Stimulated activated naive B cell treated with anti-CD40 and anti-IgM and Interleukin-4, amounts not matched to agents 10 μg/mL and 1 μg/mL and 100 μg/mL, for 72 hours (primary cell): ENCODE results near the gene TAF1L.
"Not testable (repeated sequence)": the region's sequence is repeated elsewhere in the genome, so short reads cannot be mapped to it uniquely, and the experiment has no call there.

ENCODE experiments used
- ATAC-seq, 2 donors: fragments of 150-1000 bp; cut with Tn5 transposase; replicated peaks; 2 replicates each; pipeline ENCODE4 v1.10.0; 2021; ENCODE audit warnings: moderate library complexity in 1 of 2
- DNase-seq: peaks from one replicate; pipeline ENCODE4 v3.0.0; 2021
- H3K27ac Mint-ChIP-seq: one replicate; pipeline ENCODE4 v1.8.0; 2022; ENCODE audit warnings: mild to moderate bottlenecking, mixed read lengths
- H3K27me3 Mint-ChIP-seq, 2 donors: one replicate each; pipeline ENCODE4 v1.8.0; 2022; ENCODE audit warnings: mixed read lengths in 2 of 2
- H3K36me3 Mint-ChIP-seq, 2 donors: one replicate each; pipeline ENCODE4 v1.8.0; 2022; ENCODE audit warnings: mixed read lengths in 2 of 2, mild to moderate bottlenecking in 1 of 2
- H3K4me1 Mint-ChIP-seq, 2 donors: one replicate each; pipeline ENCODE4 v1.8.0; 2022; ENCODE audit warnings: mixed read lengths in 2 of 2, mild to moderate bottlenecking in 1 of 2
- H3K4me3 Mint-ChIP-seq, 2 donors: one replicate each; pipeline ENCODE4 v1.8.0; 2022; ENCODE audit warnings: mild to moderate bottlenecking in 2 of 2, mixed read lengths in 2 of 2, moderate library complexity in 1 of 2
- H3K9me3 Mint-ChIP-seq, 2 donors: one replicate each; pipeline ENCODE4 v1.8.0; 2022; ENCODE audit warnings: mixed read lengths in 2 of 2, mild to moderate bottlenecking in 1 of 2

Gene TAF1L, protein sequence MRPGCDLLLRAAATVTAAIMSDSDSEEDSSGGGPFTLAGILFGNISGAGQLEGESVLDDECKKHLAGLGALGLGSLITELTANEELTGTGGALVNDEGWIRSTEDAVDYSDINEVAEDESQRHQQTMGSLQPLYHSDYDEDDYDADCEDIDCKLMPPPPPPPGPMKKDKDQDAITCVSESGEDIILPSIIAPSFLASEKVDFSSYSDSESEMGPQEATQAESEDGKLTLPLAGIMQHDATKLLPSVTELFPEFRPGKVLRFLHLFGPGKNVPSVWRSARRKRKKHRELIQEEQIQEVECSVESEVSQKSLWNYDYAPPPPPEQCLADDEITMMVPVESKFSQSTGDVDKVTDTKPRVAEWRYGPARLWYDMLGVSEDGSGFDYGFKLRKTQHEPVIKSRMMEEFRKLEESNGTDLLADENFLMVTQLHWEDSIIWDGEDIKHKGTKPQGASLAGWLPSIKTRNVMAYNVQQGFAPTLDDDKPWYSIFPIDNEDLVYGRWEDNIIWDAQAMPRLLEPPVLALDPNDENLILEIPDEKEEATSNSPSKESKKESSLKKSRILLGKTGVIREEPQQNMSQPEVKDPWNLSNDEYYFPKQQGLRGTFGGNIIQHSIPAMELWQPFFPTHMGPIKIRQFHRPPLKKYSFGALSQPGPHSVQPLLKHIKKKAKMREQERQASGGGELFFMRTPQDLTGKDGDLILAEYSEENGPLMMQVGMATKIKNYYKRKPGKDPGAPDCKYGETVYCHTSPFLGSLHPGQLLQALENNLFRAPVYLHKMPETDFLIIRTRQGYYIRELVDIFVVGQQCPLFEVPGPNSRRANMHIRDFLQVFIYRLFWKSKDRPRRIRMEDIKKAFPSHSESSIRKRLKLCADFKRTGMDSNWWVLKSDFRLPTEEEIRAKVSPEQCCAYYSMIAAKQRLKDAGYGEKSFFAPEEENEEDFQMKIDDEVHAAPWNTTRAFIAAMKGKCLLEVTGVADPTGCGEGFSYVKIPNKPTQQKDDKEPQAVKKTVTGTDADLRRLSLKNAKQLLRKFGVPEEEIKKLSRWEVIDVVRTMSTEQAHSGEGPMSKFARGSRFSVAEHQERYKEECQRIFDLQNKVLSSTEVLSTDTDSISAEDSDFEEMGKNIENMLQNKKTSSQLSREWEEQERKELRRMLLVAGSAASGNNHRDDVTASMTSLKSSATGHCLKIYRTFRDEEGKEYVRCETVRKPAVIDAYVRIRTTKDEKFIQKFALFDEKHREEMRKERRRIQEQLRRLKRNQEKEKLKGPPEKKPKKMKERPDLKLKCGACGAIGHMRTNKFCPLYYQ (N-terminal part only)

DNA sequence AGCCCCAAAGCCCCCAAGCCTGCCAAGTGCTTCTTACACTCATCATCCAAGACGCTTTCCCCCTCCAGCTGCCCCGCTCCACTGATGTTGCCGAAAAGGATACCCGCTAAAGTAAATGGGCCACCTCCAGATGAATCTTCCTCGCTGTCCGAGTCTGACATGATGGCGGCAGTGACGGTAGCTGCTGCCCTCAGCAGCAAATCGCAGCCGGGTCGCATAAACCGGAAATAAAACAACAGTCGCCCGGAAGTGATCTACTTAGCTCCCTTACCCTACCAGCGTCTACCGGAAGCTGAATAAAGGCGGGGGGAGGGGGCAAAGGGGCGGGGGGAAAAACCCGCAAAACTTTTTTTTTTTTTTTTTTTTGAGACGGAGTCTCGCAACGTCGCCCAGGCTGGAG, at the start of gene TAF1L:
TAF1L (minus strand) TSS at position 308 of the 400 bp plus-strand sequence; CDS start at position 218, 90 bp downstream.
- Mint-ChIP-seq H3K9me3 (peaks cover 0 to 4% of the 10 kb centered on the region in 2 donors), H3K27me3 (peaks cover 6 to 8% of the 10 kb centered on the region in 2 donors), H3K27ac (no peak within 1 kb of the TSS), H3K4me3 (no peak within 1 kb of the TSS), H3K4me1 (no peaks in the 10 kb centered on the region), H3K36me3 (no peaks in the 10 kb centered on the region)
- no peak for DNase-seq
- no peak for ATAC-seq

DNA sequence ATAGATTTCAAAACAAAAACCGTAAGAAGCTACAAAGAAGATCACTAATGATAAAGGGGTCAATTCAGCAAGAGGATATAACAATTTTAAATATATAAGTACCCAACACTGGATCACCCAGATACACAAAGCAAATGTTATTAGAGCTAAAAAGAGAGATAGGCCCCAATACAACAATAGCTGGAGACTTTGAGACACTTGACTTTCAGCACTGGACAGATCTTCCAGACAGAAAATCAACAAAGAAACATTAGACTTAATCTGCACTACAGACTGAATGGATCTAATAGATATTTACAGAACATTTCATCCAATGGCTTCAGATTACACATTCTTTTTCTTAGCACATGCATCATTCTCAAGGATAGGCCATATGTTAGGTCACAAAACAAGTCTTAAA, 46.3 kb upstream of the TAF1L start:
- Mint-ChIP-seq H3K4me3 (no peak overlapping the region), H3K27ac (no peak overlapping the region), H3K27me3 (peaks cover 1 to 12% of the 10 kb centered on the region in 2 donors), H3K9me3 (peaks cover 6 to 22% of the 10 kb centered on the region in 2 donors), H3K36me3 (peaks cover 0 to 4% of the 10 kb centered on the region in 2 donors), H3K4me1 (no peaks in the 10 kb centered on the region)
- ATAC-seq (no peak), DNase-seq (no peak)

DNA sequence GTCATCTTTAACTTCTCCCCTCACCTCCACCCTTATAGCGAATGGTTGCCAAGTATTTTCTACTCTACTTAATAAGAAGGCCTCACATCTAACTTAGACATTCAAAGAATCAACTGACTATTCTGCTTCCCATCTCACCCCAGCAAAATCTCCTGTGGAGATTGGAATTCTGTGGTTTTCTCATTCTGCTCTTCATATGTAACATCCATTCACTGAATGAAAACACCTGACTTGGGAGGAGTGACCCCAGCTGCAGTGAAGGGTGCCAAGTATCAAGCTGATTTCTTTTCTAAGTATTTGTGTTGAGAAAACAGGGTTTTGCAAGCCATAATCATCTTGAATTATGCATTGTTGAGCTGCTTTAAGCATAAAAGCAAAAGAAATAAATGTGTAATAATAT, 42.5 kb upstream of the TAF1L start:
- ATAC-seq (no peak), DNase-seq (no peak)
- Mint-ChIP-seq H3K36me3 (peaks cover 0 to 4% of the 10 kb centered on the region in 2 donors), H3K27me3 (peaks cover 0 to 8% of the 10 kb centered on the region in 2 donors), H3K4me1 (no peaks in the 10 kb centered on the region), H3K9me3 (peaks cover 6 to 8% of the 10 kb centered on the region in 2 donors), H3K4me3 (no peak overlapping the region), H3K27ac (no peak overlapping the region)

DNA sequence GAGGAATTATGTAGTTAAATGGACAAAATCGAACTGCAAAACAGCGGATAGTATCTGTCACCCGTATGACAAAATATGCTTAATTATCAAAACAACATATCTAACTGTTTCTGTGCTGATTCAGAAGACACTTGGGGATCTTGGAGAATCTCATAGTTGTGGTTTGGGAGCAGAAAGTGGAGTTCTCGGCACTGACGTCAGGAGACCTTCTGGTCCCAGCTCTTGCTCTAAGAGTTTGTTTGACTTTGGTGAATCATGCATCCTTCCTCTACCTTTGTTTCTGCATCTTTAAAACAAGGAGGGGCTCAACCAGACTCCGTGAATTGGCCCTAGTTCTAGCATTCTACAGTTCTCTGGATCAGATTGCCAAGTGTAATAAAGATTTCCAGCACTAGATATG, 37.0 kb upstream of the TAF1L start:
- Mint-ChIP-seq H3K4me3 (no peak overlapping the region), H3K27me3 (peaks cover 0 to 4% of the 10 kb centered on the region in 2 donors), H3K36me3 (no peaks in the 10 kb centered on the region), H3K4me1 (no peaks in the 10 kb centered on the region), H3K27ac (no peak overlapping the region), H3K9me3 (no peaks in the 10 kb centered on the region)
- ATAC-seq = no peak
- no peak for DNase-seq

DNA sequence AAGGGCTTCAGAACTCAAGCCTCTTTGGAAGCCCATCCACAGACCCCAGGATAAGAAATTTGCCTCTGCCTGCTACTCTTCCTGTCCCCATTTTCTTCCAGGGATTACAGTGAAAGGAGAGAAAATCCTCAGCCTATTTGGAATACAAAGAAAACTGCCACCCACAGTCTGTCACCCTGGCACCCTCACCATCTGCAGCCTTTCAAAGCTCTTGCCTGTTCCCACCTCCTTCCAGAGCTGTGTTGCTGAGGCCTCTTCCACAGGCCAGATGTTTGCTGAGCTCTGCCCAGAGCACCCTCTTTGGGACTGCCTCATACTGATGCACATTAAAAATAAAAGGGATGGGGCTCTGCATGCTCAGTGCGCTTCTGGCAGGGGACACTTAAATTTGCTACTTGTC, 35.9 kb upstream of the TAF1L start:
- ATAC-seq = no peak
- H3K27ac Mint-ChIP-seq = no peak overlapping the region

DNA sequence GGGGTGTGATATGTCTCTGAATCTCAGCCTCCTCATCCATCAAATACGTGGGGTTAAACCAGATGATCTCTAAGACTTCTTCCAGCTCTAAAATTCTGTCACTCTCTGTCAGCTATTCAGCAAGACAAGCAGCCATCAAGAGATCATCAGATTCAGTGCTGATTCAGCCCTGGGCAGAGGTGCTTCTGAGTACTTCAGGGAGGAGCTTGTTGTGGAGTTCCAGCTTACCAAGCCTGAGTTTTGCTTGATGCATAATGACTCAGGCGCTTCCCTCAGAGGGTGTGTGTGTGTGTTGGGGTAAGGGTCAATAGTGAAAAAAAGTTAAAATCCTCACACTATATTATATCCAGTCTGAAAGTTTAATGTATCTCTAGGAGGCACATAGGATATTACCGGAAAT, 29.6 kb upstream of the TAF1L start:
- Mint-ChIP-seq H3K36me3 (no peaks in the 10 kb centered on the region), H3K27me3 (peaks cover 5 to 10% of the 10 kb centered on the region in 2 donors), H3K4me3 (no peak overlapping the region), H3K27ac (no peak overlapping the region), H3K9me3 (peaks cover 0 to 2% of the 10 kb centered on the region in 2 donors), H3K4me1 (no peaks in the 10 kb centered on the region)
- DNase-seq (no peak), ATAC-seq (no peak)

More for the DNA sequence above, 35.9 kb upstream of the TAF1L start:
- no peak overlapping the region for H3K4me3 Mint-ChIP-seq
- H3K36me3 Mint-ChIP-seq = no peaks in the 10 kb centered on the region
- no peaks in the 10 kb centered on the region for H3K9me3 Mint-ChIP-seq
- H3K4me1 Mint-ChIP-seq = no peaks in the 10 kb centered on the region
- H3K27me3 Mint-ChIP-seq = peaks cover 0 to 4% of the 10 kb centered on the region in 2 donors
- DNase-seq = no peak

DNA sequence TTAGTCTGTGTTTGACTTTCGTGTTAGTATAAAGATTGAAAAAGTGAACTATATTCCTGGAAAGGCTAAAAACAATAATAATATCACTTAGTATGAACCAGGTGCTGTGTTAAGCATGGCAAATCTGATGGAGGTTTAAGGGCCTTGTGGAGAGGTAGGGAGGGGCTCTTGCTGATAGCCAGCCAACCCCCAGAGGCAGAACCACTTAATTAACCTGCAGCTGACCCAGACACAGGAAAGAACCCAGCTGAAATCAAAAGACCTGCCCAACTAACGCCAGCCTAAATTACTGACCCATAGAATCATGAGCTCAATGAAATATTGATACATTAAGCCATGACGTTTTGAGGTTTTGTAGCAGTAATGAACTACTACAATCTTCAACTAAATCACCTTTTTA, 28.3 kb upstream of the TAF1L start:
- no peaks in the 10 kb centered on the region for H3K36me3 Mint-ChIP-seq
- ATAC-seq (no peak), DNase-seq (no peak)
- no peak overlapping the region for H3K4me3 Mint-ChIP-seq
- H3K4me1 Mint-ChIP-seq = no peaks in the 10 kb centered on the region
- H3K9me3 Mint-ChIP-seq = peaks cover 0 to 2% of the 10 kb centered on the region in 2 donors
- H3K27ac Mint-ChIP-seq = no peak overlapping the region
- H3K27me3 Mint-ChIP-seq = peaks cover 5 to 10% of the 10 kb centered on the region in 2 donors

DNA sequence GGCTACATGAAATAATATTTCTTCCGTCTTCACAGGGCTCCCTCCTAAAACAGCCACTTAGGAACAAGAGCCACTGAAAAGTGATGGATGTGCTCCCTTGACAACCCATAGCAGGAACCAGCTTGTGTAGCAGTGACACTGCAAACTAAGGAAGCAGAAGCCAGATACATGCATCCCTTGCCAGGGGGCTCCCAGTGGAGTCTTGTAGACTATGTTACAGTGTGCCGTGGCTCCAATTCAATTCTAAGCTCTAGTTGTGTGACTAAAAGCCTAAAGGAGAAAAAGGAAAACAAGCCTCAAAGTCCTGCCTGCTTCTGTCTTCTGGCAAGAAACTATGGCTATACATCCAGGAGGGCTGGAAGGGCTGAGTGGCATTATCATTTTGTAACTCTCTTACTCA, 12.2 kb upstream of the TAF1L start:
- Mint-ChIP-seq H3K4me3 (no peak overlapping the region), H3K9me3 (peaks cover 6 to 12% of the 10 kb centered on the region in 2 donors), H3K27me3 (peaks cover 10 to 20% of the 10 kb centered on the region in 2 donors), H3K4me1 (no peaks in the 10 kb centered on the region), H3K36me3 (no peaks in the 10 kb centered on the region), H3K27ac (no peak overlapping the region)
- no peak for DNase-seq
- no peak for ATAC-seq

DNA sequence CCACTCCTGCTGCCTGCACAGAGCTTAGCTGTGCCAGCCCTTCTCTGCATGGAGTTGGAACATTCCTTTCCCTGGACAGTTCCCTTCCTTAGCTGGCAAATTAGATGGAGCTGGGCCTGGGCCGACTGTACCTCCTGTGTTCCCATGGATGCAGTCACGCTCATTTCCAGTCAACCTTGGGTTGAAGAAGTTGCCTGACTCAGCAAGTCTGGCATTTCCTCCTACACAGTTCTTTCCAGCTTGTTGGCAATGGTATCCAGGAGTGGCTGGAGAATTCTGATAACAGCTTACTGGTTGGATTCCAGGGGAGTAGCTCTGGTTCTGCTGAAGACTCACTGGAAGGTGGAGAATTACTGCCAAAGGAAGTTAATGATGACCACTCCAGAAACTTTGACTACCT, 9.2 kb upstream of the TAF1L start:
- DNase-seq (no peak), ATAC-seq (no peak)
- H3K4me3 Mint-ChIP-seq = no peak overlapping the region
- H3K27ac Mint-ChIP-seq = no peak overlapping the region
- H3K4me1 Mint-ChIP-seq = no peaks in the 10 kb centered on the region
- H3K9me3 Mint-ChIP-seq = peaks cover 6 to 8% of the 10 kb centered on the region in 2 donors
- H3K36me3 Mint-ChIP-seq = no peaks in the 10 kb centered on the region
- peaks cover 25 to 29% of the 10 kb centered on the region in 2 donors for H3K27me3 Mint-ChIP-seq

DNA sequence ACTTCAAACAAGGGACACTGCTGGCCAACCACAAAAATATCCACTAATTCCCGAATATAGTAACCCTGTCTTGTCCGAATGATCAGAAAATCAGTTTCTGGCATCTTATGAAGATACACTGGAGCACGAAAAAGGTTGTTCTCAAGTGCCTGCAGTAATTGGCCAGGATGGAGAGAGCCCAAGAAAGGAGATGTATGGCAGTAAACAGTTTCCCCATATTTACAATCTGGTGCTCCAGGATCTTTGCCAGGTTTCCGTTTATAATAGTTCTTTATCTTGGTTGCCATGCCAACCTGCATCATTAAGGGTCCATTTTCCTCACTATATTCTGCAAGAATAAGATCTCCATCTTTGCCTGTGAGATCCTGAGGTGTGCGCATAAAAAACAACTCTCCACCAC, 2.3 kb downstream of the TAF1L start:
- not testable (repeated sequence) for H3K4me1 Mint-ChIP-seq, H3K27ac Mint-ChIP-seq, DNase-seq, H3K4me3 Mint-ChIP-seq, ATAC-seq, H3K27me3 Mint-ChIP-seq, H3K36me3 Mint-ChIP-seq, H3K9me3 Mint-ChIP-seq

DNA sequence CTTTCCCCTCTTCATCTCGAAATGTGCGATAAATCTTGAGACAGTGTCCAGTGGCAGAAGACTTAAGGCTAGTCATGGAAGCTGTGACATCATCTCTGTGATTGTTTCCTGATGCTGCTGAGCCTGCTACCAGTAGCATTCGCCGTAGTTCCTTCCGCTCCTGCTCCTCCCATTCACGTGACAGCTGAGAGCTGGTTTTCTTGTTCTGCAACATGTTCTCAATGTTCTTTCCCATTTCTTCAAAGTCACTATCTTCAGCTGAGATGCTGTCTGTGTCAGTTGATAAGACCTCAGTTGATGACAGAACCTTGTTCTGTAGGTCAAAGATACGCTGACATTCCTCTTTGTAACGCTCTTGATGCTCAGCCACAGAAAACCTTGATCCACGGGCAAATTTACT, 3.5 kb downstream of the TAF1L start:
- Mint-ChIP-seq H3K36me3 (no peaks in the 10 kb centered on the region), H3K4me1 (no peaks in the 10 kb centered on the region), H3K27me3 (no peaks in the 10 kb centered on the region), H3K4me3 (no peak overlapping the region), H3K9me3 (peaks cover 0 to 4% of the 10 kb centered on the region in 2 donors), H3K27ac (no peak overlapping the region)
- DNase-seq (no peak), ATAC-seq (no peak)

DNA sequence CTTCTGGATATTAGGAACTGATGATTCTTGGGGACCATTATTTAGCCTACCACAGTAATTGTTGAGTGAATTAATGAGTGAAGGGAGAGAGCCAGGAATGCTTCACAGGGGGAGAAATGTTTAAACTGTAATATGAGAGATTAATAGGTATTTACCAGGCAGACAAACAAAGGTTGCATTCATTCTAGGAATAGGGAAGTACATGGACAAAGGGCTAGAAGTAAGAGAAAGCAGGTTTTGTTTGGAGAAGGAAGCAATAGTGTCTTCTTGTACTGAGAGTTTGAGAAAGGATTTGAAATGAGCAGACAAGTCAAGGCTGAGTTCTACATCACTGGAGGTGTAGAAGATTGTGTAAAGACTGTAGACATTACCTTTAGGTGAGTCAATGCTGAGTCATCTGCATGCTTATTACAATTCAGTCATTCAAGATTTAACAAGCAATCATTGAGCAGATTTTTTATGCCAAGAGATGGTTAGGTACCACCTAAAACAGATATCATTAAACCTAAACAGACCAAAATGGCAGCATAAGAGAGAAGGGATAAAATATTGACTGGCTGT, 8.0 kb downstream of the TAF1L start:
- H3K36me3 Mint-ChIP-seq = no peaks in the 10 kb centered on the region
- DNase-seq (no peak), ATAC-seq (no peak)
- H3K4me1 Mint-ChIP-seq = no peaks in the 10 kb centered on the region
- no peak overlapping the region for H3K4me3 Mint-ChIP-seq
- no peak overlapping the region for H3K27ac Mint-ChIP-seq
- H3K9me3 Mint-ChIP-seq = no peaks in the 10 kb centered on the region
- H3K27me3 Mint-ChIP-seq = no peaks in the 10 kb centered on the region

DNA sequence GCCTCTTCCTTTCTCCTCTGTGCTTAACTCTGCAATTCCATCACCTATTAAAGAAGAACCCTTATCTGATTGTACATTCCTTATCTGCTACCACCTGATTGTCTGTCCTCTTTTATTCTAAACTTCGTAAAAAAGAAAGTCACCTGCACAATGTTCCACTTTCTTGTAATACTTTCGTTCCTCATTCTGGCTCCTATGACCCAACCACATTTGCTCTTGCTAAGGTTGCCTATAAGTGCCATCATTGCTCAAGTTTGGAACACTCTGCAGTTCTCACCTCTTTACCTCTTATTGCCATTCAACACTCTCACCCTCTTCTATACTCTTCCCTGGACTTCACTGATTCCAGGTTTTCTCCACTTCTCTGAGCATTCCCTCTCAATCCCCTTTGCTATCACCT, 10.1 kb downstream of the TAF1L start:
- no peak for ATAC-seq

DNA sequence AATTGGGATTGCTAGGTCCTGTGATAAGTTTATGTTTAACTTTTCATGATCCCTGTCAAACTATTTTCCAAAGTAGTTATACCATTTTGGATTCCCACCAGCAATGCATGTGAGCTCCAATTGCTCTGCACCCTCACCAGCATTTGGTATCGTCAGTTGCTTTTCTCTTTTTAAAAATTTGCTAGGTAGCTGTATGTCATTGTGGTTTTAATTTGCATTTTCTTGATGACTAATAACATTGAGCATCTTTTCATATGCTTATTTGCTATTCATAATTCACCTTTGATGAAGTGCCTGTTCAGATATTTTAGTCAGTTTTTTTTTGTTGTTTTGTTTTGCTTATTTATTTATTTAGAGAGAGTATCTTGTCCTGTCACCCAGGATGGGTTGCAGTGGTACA, 12.5 kb downstream of the TAF1L start:
- DNase-seq (no peak), ATAC-seq (no peak)
- H3K27ac Mint-ChIP-seq = no peak overlapping the region
- no peak overlapping the region for H3K4me3 Mint-ChIP-seq
- H3K27me3 Mint-ChIP-seq = peaks cover 9 to 13% of the 10 kb centered on the region in 2 donors
- no peaks in the 10 kb centered on the region for H3K9me3 Mint-ChIP-seq
- no peaks in the 10 kb centered on the region for H3K36me3 Mint-ChIP-seq
- H3K4me1 Mint-ChIP-seq = no peaks in the 10 kb centered on the region

More for the DNA sequence above, 10.1 kb downstream of the TAF1L start:
- no peak overlapping the region for H3K4me3 Mint-ChIP-seq
- H3K4me1 Mint-ChIP-seq = no peaks in the 10 kb centered on the region
- DNase-seq = no peak
- no peak overlapping the region for H3K27ac Mint-ChIP-seq
- H3K27me3 Mint-ChIP-seq = peaks cover 0 to 3% of the 10 kb centered on the region in 2 donors
- no peaks in the 10 kb centered on the region for H3K9me3 Mint-ChIP-seq
- H3K36me3 Mint-ChIP-seq = no peaks in the 10 kb centered on the region
